Measurements from ENCODE around the gene NRROS.
"Not testable (repeated sequence)": the region's sequence is repeated elsewhere in the genome, so short reads cannot be mapped to it uniquely, and the experiment has no call there.

Gene NRROS

DNA sequence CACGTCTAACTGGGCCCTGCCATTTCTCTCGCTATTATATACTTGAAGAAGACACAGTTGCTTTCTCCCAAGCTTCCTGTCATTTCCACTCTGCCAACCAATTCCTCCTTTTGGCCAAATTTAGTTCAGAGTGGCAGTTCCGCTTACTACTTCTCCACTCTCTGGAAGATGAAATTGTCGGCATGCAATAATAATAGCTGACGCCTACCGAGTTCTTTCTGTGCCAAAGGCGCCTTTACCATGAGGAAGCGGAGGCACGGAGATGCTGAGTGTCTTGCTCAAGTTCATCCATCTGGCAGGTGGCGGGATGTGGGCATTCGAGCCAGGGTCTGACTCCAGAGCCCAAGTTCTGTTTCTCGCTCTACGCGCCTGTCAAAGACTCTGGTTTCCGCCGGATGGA, 14.6 kb upstream of the NRROS start:
- DNase-seq (ENCODE audit: low read depth in 3 of 3) = no peak

- no peak for DNase-seq (ENCODE audit: low read depth in 3 of 3)
These were observed 14.2 kb upstream of the NRROS start for GRCh38 chr3:196625331-196625730.

GRCh38 chr3:196627918-196628231, 11.6 kb upstream of the NRROS start:
- no peak for DNase-seq (ENCODE audit: low read depth in 3 of 3)

DNA sequence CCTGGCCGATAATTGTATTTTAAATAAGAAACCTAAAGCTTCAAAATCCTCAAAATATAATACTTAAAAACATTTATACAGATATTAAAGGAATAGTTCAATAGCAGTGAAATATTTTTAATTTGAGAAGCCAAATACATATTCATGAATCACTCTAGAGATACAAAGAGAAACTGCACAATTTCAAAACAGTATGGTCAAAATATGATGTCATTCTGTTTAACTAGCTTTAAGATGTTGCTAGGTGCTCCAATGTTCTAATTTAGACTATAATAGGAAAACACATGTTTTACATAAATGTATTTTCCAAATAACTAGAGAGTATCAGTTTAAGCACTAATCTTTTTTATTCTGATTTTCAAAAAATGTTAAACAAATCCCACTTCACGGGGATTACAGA, 10.3 kb upstream of the NRROS start:
- no peak for DNase-seq (ENCODE audit: low read depth in 3 of 3)

DNA sequence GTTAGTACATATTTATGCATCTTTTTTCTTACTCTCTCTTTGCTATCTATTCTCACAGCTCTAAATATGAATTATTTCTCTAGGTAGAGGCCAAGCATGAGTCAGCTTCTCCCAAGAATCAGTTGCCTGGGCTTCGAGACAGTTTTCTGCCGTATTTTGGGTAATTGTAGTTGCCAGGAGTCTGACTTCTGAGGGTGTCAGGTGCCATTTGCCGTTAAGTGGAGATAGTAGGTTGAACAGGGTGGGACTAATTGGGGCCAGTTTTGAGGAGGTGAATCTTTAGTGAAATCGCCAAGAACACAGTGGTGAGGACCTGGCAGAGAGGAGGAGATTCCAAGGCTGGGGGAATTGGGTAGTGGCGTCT, 7.8 kb upstream of the NRROS start:
- no peak for DNase-seq (ENCODE audit: low read depth in 3 of 3)

GRCh38 chr3:196632046-196632751, 7.3 kb upstream of the NRROS start:
- peak; percentile 69 to 86 (median 69) for DNase-seq (ENCODE audit: low read depth in 3 of 3)

- no peak for DNase-seq (ENCODE audit: low read depth in 3 of 3)
These were observed 5.8 kb upstream of the NRROS start for GRCh38 chr3:196633555-196634151.

- DNase-seq (ENCODE audit: low read depth in 3 of 3) = no peak
These were observed 5.3 kb upstream of the NRROS start for GRCh38 chr3:196634224-196634623.

- DNase-seq (ENCODE audit: low read depth in 3 of 3) = no peak
These were observed 4.7 kb upstream of the NRROS start for GRCh38 chr3:196634829-196635228.

DNA sequence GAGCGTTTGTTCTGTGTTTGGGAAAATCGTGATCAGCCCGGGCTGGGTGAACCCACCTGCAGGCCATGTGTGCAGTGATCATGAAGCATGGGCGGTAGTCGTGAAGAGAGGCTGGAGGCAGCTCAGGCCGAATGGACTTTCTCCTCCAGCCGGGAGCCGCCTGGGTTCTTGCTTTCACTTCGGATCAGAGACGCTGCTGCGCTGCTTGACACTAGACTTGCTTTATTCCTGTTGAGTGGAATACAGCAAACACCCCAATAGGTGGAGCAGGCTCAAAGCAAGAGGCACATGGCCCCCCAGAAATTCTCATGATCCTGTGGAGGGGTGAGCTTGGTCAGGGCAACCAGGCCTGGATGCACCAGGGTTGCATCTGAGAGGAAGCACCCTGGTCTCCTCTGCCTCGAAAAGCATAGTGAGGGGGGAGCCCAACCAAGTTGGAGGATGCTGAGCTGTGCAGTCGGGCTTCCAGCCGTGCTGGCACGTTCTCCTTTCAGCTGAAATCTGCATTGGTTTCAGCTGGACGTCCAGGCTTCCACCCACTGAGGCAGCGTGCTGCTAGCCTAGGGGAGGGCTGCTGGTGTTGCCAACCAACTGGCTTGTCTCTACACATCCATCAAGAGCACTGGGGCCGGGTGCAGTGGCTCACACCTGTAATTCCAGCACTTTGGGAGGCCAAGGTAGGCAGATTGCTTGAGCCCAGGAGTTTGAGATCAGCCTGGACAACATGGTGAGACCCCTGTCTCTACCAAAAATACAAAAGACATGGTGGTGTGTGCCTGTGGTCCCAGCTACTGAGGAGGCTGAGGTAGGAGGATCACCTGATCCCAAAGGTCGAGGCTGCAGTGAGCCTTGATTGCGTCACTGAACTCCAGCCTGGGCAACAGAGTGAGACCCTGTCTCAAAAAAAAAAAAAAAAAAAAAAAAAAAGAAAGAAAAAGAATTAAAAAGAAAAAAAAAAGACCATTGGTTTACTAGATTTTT, 2.8 kb upstream of the NRROS start:
- DNase-seq (ENCODE audit: low read depth in 3 of 3) = no peak

- not testable (repeated sequence) for DNase-seq (ENCODE audit: low read depth in 3 of 3)
These were observed 1.6 kb upstream of the NRROS start for GRCh38 chr3:196637941-196638340.

- no peak for DNase-seq (ENCODE audit: low read depth in 3 of 3)
These were observed 522 bp upstream of the NRROS start for GRCh38 chr3:196638861-196639482.

GRCh38 chr3:196640297-196641018, 964 bp downstream of the NRROS start:
- DNase-seq (ENCODE audit: low read depth in 3 of 3) = no peak

- peak in 1 of 3 experiments; percentile 56 for DNase-seq (ENCODE audit: low read depth in 3 of 3)
These were observed 2.0 kb downstream of the NRROS start for GRCh38 chr3:196641333-196642054.

- DNase-seq (ENCODE audit: low read depth in 3 of 3) = no peak
These were observed 2.9 kb downstream of the NRROS start for GRCh38 chr3:196642434-196642833.

DNA sequence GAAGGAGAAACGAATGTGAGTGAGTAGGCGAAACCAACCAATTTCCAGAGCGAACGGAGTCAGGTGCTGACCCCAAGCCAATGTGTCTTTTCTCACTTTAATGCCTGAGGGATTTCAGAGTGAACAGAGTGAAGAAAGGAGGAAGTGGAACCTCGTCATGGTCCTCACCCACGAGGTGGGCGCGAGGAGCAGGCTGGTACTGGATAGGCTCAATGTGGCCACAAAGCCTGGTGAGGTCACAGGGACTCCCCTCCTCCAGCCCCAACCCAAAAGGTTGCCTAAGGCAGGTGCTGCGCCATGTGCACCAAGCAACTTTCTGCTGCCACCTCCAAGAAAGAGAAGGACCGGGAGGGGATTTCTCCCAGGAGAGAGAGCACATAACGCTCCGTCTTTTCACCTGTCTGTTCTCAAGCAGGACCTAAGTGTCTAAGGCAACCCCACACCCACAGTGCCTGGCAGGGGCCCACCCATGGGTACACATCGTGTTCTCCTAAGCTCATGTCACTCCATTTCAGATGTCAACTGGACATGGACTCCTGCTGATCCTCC, 3.8 kb downstream of the NRROS start:
- DNase-seq (ENCODE audit: low read depth in 3 of 3) = no peak

- no peak for DNase-seq (ENCODE audit: low read depth in 3 of 3)
These were observed 4.3 kb downstream of the NRROS start for GRCh38 chr3:196643761-196644160.

- no peak for DNase-seq (ENCODE audit: low read depth in 3 of 3)
These were observed 5.6 kb downstream of the NRROS start for GRCh38 chr3:196645096-196645495.

GRCh38 chr3:196645897-196646665, 6.6 kb downstream of the NRROS start:
- no peak for DNase-seq (ENCODE audit: low read depth in 3 of 3)

- no peak for DNase-seq (ENCODE audit: low read depth in 3 of 3)
These were observed 7.2 kb downstream of the NRROS start for GRCh38 chr3:196646666-196647216.
